ENCODE results near the gene CORO2A. TPM values are rescaled to one million over a fixed set of nuclear protein-coding genes. Genes with fewer than 3 reads are reported as not detected.

The CORO2A gene, protein sequence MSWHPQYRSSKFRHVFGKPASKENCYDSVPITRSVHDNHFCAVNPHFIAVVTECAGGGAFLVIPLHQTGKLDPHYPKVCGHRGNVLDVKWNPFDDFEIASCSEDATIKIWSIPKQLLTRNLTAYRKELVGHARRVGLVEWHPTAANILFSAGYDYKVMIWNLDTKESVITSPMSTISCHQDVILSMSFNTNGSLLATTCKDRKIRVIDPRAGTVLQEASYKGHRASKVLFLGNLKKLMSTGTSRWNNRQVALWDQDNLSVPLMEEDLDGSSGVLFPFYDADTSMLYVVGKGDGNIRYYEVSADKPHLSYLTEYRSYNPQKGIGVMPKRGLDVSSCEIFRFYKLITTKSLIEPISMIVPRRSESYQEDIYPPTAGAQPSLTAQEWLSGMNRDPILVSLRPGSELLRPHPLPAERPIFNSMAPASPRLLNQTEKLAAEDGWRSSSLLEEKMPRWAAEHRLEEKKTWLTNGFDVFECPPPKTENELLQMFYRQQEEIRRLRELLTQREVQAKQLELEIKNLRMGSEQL
- total RNA-seq: 5.1 TPM

DNA sequence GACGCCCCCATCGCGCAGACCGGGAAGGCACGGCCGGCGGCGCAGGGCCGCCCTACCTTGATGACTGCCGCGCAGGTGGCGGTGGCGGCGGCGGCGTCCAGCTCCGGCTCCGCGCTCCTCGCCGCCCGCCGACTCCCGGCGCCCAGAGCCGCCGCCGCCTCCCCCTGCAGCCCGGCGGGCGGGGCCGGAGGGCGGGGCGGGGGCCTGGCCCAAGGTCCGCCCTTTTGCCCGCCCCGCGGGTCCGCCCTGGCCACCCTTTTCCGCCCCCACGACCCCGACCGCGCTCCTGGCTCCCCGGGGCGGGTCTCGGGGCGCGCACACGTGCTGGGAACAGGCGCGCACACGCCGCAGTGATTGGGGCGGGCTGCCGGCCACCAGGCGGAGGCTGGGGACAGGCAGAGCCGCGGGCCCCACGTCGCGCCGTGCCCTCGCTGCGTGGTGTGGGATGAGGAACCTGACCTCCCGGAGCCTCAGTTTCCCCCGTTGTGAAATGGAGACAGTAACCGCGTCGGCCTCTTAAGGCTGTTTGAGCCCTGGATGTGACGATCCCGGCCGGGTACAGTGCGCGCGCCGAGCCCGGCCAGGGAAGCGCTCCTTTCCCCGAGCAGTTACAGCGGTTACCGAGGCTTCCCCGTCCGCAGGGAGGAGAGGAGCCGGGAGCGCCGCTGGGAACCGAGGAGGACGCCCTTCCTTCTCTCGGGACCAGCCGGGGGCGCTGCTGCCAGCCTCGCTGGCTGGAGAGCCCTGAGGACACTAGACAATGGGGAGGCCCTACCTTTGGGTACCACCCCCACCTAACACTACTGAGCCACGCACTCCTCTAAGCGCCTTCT lies at the start of gene CORO2A:
CORO2A (minus strand) TSS at position 135 of the 833 bp plus-strand sequence. CDS start 34,977 bp downstream, outside the sequence.
- peak; percentile 68 for DNase-seq

DNA sequence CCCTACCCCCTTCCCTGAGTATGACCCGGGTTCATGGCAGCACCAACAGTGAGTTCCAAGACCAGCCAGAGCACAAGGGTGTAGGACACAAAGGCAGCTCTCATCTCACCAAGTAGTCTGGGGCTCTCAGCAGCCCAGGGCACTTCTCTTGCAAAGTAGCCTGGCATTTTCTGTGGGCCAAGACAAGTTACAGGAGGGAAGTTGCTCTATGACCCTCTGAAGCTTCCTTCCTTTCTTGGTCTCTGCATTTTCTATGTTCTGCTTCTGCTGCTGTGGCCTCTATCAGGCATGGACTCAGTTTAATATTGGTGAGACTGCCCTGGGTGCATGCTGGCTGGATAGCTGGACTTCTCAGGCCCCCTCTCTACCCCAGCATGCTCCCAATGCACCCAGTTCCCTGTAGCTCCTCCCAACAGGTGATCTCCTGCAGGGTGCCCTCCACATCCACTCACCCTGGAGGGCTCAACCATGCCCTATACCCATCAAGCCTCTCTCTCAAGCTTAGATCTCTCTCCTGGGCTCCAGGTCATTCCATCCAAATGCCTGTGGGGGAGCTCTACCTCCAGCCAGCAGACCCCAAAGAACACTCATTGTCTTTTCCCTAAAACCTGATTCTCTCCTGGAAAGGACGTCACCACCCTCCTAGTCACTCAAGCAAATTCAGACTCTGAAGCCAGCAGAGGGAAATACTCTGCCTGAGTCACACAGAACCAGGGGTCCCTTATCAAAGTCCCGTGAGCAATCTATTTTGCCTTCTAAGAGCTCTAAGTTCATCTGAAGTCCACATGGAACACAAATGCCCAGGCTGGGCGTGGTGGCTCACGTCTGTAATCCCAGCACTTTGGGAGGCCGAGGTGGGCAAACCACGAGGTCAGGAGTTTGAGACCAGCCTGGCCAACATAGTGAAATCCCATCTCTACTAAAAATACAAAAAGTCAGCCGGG lies 49.2 kb upstream of the CORO2A start:
- no peak for DNase-seq

DNA sequence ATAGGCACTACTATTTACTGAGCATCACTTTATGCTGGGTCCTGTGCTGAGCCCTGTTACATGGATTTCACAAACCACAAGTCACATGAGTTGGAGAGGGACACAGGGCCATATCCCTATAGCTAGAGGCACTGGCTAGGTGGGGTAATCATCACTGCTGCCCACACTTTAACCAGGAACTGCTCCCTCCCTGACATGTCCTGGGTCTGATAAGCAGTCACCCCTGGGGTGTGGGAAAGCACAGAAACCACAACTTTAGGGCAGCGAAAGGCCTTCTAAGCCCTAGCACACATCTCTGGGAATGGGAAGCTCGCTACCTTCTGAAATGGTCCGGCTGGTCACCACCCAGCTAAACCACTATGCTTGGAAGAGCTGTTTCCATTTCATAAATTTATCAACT lies 48.0 kb upstream of the CORO2A start:
- DNase-seq: no peak

DNA sequence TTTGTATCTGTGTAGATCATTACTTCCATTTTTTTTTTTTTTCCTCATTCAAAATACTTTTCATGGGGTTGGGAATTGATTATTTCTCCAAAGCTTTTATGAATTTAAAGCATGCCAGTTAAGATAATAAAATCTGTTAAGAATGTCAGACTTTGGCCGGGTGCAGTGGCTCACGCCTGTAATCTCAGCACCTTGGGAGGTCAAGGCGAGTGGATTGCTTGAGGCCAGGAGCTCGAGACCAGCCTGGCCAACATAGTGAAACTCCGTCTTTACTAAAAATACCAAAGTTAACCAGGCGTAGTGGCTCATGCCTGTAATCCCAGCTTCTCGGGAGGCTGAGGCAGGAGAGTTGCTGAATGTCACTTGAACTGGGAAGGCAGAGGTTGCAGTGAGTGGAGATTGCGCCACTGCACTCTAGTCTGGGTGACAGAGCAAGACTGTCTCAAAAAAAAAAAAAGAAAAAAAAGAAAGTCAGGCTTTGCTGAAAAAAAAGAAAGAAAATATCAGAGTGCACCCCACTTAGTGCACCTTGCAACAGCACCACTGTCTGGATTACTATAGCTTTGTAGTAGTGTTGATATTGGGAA lies 44.6 kb upstream of the CORO2A start:
- no peak for DNase-seq

DNA sequence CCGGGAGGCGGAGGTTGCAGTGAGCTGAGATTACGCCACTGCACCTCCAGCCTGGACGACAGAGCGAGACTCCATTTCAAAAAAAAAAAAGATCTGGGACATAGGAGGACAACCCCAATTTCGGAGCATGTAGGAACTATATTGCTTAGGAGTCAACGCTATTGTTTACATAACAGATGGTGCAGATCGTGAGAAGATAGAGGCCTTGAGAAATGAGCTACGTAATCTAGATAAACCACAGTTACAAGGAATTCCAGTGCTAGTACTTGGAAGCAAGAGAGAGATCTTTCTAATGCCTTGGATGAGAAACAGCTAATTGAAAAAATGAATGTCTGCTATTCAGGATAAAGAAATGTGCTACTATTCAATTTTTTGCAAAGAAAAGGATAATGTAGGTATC lies 42.7 kb upstream of the CORO2A start:
- no peak for DNase-seq

DNA sequence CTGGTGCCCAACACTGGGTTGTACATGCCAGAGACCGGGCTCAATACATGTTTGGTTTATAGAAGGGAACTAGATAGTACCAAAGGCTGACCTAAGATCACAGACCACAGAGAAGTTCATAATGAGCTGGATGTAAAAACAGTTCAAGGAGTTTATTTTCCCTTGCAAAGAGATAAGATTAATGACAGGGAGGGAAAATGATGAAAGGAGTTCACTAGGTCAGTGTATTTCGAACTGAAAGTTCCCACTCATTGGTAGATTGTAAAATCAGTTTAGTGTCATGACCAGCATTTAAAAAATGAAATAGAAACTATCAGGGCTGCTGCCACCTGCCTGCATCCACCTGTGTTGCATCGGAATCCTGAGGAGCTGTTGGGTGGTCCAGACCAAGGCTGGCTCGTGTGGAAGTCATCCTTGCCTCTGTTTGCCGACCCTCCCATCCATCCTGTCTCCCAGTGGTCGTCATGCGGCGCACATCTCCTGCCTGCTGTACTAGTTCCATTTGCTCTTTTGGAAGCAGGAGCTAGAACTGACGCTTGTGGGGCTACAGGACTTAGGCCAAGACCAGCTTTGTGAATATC lies 41.9 kb upstream of the CORO2A start:
- DNase-seq: no peak

DNA sequence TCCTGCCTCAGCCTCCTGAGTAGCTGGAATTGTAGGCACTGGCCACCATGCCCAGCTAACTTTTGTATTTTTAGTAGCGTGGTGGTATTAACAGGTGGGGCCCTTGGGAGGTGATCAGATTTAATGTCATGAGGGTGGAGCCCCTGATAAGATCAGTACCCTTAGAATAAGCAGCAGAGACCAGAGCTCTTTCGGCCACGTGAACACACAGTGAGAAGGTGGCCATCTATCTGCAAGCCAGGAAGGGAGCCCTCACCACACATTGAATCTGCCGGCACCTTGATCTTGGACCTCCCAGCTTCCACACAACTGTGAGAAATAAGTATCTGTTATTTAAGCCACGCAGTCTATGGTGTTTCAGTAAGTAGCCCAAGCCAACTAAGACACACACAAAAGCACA lies 40.5 kb upstream of the CORO2A start:
- DNase-seq: no peak

DNA sequence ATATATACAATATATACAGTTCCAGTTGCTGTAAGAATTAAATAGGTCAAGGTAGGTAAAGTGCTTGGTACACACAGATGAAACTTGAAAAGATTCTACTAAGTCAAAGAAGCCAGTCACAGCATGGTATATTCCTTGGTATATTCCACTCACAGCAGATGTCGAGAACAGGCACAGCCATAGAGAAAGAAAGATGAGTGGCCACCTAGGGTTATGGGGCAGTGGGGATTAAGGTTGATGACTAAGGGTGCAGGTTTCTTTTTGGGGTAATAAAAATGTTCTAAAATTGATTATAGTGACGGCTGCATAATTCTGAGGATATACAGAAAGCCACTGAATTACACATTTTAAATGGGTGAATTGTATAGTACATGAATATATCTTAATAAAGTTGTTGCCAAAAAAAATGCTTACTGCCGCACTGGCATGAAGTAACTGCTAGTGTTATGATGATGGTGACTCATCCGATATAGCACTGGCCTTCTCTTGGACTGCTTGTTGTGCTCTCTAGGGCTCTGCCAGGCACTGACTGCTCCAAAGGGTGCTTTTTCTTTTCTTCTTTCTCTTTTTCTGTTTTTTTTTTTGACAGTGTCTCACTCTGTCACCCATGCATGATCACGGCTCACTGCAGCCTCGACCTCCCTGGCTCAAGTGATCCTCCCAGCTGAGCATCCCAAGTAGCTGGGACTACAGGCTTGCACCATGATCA lies 39.5 kb upstream of the CORO2A start:
- DNase-seq: no peak

DNA sequence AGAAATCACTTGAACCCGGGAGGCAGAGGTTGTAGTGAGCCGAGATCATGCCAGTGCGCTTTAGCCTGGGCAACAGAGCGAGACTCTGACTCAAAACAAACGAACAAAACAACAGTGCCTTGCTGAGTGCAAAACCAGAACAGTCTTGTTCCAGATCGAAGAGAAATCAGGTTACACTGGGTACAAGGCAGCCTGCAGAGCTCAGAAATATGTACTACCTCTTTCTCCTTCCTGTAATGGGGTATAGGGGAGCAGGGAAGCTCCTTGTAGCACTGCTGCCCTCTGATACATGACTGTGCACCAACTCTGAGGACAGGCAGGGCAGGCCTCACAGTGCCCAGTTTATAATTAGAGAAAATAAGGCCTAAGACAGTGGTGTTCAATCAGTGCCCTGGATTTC lies 38.4 kb upstream of the CORO2A start:
- no peak for DNase-seq

DNA sequence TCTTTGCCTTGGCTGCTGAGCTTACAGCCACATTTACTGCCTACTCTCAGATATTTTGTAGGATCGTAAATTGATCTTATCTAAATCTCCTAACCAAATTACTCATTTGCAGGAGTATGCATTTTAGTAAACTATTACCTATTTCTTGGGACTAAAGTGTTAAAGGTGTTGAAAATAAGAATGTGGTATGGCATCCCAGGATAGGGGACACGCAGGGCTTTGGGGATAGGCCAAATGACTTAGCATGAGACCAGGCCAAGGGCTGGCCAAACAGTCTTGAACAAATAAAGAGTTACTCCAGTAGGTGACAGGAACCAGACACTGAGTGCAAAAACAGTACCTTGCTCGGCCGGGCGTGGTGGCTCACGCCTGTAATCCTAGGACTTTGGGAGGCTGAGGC lies 37.9 kb upstream of the CORO2A start:
- no peak for DNase-seq

DNA sequence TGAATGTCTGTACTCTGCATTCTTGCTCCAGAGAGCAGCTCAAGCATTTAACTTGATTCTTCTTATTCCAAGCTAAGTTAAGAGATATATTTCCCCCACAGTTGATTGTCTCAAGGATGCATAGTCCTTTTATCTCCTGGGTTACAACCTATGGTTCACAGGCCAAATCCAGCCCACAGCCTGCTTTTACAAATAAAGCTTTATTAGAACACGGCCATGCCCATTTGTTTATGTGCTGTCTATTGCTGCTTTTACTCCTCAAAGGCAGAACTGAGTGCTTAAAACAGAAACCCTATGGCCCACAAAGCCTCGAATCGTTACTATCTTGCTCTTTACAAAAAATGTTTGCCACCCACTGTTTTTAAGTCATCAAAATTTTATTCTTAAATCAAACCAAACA lies 37.2 kb upstream of the CORO2A start:
- DNase-seq: no peak

DNA sequence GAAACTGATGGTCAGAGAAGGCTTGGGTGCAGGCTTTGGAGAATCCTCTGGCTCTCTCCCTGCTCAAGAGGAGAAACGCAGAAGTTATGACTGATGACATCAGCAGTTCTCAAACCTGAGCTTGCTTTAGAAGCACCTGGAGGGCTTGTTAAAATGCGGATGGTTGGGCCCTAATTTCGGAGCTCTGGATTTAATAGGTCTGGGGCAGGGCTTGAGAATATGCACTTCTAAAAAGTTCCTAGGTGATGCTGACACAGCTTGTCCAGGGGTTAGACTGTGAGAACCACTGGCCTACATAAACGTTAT lies 36.6 kb upstream of the CORO2A start:
- DNase-seq: no peak

DNA sequence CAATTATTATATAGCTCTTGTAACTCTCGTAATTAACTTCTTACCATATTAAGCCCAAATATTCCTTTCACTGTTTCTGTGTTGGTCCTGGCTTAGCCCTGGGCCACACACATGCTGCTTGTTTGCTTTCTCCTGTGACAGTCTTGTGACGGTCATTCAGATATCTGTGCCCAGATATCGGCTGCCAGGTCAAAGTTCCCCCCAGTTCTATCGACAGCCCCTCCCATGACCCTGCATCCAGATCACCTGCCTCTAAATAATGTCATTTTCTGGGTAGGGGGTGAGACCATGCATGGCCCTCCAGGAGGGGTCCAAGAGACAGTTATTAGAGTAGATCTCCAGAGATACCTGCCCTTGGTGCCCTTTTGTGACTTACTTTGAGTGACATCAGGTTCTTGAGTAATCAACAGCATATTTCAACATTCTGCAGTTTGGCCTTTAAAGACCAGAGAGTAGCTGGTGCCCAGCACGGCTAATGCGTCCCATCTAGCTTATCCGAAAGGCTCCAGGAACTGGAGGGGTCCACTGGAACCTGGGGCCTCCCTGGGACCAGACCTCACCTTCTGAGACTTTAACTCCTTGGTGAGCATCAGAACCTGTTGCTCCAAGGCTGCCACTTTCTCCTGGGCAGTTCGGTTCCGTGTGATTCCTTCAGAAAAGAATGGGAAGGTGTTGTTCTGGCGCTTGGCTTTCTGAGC lies 36.1 kb upstream of the CORO2A start:
- no peak for DNase-seq

DNA sequence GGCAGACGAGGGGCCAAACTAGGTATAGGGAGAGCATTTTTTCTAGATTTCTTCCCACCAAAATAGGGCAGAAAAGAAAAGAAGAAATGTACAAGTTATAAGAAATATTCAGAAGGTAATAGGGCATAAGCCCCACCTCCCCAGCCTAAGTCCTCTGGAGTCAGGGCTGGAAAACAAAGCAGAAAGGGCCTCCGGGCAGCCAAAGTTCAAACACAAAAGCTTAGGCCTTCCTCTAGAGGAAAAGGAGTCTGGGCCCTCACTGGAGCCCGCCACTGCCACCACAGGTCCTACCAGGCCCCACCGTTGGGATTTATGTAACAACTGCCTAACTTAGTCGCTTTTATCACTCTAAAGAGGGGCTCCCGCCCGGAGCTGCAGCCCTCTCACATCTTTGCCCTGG lies 35.4 kb upstream of the CORO2A start:
- no peak for DNase-seq

DNA sequence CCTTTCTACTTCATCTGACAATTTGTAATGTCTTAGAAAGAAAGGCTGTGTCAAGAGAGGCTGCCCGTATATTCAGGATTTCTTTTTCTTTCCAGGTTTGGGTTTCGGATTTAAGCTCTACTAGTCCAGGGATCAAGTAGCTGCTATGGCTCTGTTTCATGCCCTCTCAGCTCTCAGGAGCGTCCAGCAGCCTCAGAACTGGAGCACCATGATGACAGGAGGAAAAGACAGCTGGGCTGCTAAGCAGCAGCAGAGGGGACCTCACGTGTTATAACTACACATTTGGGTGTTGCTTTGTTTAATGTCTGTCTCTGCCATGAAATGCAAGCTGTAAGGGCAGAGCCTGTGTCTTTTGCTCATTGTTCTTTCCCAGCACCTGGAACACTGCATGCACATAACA lies 34.5 kb upstream of the CORO2A start:
- no peak for DNase-seq

DNA sequence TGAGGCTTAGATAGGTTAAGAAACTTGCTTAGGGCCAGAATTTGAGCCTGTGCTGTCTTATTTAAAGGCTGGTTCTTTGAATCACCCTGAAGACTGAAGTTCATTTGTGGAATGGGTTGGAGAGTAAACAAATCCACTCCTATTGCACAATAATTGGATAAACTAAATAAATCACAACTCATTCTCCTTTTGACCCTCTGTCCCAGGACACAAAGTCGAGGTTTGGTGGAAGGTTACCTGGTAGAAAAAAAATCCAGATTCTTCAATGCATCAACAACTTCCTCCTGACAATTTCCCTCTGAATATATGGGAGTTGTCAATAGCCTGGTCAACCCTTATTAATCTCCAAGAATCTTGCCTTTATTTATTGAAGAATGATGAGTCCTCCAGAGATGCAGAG lies 34.1 kb upstream of the CORO2A start:
- no peak for DNase-seq

DNA sequence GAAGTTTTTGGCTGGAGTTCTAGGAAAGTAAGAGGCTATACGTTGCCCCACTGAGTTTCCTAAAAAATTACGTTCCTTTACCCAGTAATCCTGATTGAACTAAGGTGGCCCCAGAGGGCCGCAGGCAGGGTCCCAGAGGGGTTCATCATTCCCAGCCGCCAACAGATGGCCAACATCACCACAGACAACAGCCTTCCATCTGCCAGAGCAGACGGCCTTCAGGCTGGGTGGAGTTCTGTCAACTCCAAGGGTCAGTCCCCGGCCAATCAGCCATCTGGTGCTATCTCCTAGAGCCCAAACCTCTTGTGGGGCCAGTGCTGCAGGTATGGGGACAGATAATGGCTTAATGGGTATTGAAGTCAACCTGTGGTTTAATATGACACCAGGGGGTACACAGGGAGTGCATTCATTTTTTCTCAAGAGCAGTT lies 32.6 kb upstream of the CORO2A start:
- DNase-seq: no peak

DNA sequence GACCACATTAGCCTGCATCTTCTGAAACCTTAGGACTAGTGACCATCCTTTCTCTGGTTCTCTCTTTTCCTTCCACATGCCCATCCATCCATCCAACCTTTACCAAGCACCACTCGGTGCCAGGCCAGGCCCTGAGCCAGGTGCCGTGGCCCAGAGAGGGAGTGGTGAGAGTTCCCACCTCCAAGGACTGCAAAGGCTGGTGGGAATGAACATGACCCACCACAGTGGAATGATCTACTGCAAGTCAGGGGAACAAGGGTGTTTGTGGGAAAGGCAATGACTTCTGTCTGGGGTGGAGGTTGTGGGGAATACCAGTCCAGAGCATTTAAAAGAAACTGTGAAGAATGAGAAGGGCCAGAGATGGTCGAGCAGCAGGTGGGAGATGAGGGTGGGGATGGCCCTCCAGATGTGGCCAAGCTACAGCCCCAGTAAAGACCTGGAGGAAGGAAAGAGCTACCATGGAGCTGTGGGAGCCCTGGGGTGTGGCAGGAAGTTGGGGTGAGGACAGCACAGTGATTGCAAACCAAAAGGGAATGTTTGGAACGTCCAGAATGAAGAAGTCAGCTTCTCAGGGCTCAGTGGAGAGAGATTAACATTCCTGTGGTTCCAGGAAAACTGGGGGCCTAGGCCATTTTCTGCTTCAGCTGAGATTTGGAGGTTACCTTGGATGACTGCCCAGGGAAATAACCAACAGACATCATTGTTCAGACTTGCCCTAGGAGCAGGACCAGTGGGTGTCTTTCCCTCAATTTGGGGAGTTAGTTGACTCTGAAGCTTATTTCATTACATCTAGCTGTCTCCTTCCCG lies 30.7 kb upstream of the CORO2A start:
- no peak for DNase-seq

DNA sequence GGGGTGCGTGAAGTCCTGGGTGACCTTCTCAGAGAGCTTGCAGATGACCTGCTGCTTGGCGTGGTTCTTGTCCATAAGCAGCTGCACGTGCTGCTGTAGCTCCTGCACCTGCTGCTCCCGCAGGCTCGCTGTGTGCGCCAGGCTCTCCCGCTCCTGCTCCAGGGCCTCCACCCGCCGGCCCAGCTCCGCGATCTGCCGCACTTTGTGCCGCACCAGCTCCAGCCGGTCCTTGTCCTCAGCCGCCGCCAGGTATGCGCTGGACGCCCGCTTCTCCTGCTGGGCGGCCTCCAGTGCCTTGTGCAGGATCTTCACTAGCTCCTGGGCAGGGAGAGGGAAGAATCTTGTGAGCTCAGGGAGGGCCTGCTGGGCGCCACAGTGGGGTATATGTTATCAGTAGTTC lies 28.5 kb upstream of the CORO2A start:
- DNase-seq: no peak

Measured in occipital lobe (tissue), 2 donors.